ENCODE results near the gene PLCZ1. TPM values are rescaled to one million over a fixed set of nuclear protein-coding genes. Genes with fewer than 3 reads are reported as not detected.

The PLCZ1 gene
- polyA plus RNA-seq, 1 donor, result not detected

DNA sequence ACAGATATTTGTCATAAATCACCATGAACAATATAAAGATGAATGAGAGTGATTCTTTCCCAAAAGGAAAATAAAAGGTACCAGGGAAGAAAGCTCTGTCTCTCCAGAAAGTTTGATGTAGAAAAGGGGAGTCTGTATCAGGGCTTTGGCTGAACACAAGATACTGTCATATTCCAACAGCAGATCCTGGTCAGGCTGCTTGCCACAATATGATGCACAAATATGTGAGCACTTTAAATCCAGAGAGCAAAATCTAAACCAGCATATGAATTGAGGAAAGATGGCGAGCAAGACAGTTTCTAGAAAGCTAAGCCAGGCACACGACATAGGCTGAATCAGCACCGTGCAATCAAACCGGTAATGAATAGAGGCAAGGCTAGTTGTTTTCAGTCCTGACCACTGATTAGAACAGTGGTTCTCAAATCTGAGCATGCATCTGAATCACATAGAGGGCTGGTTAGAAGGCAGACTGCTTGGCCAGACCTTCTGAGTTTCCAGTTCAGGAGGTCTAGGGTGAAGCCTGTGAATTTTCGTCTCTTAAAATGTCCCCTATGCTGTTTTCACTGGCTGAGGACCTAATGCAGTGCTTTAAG lies 60.7 kb downstream of the PLCZ1 start:
- no peaks in the 10 kb centered on the region for H3K9me3 ChIP-seq (ENCODE audit: control insufficient read depth, low read depth, low read length)
- peak overlapping the region; percentile 77 for H3K27ac ChIP-seq (ENCODE audit: low read length)
- no CpG with 5 or more reads among the region's 5 CpGs for WGBS (ENCODE audit: insufficient coverage, low lambda C conversion rate)
- no peak overlapping the region for H3K4me3 ChIP-seq (ENCODE audit: low read length)
- H3K4me1 ChIP-seq (ENCODE audit: control insufficient read depth, insufficient read depth, low read length), result peaks cover 6% of the 10 kb centered on the region
- no peaks in the 10 kb centered on the region for H3K27me3 ChIP-seq (ENCODE audit: control insufficient read depth, insufficient read depth, low read length)
- H3K36me3 ChIP-seq (ENCODE audit: control insufficient read depth, insufficient read depth, low read length), result no peaks in the 10 kb centered on the region
- no peak for DNase-seq

DNA sequence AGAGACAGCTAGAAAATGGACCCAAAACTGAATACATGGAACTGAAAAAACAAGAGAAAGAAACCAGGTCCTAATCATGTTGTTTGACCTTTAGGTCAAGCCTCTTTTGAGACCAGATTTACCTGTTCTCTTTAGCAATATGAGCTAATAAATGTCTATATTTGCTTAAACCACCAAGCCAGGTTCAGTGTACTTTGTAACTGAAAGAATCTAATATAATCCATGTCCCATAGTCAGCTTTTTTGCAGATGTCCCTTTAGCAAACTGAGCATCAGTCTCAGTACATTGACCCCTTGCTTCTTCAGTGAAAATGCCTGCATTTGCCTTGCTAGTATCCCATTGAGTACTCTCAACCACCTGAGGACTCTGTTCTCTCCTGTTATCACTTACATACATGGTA lies 61.7 kb downstream of the PLCZ1 start:
- DNase-seq, result peak; percentile 57 to 76
- Histone ChIP-seq H3K4me1 (ENCODE audit: control insufficient read depth, insufficient read depth, low read length) (peaks cover 6% of the 10 kb centered on the region), H3K9me3 (ENCODE audit: control insufficient read depth, low read depth, low read length) (no peaks in the 10 kb centered on the region), H3K27ac (ENCODE audit: low read length) (peak overlapping the region; percentile 77), H3K27me3 (ENCODE audit: control insufficient read depth, insufficient read depth, low read length) (no peaks in the 10 kb centered on the region), H3K36me3 (ENCODE audit: control insufficient read depth, insufficient read depth, low read length) (no peaks in the 10 kb centered on the region), H3K4me3 (ENCODE audit: low read length) (no peak overlapping the region)

DNA sequence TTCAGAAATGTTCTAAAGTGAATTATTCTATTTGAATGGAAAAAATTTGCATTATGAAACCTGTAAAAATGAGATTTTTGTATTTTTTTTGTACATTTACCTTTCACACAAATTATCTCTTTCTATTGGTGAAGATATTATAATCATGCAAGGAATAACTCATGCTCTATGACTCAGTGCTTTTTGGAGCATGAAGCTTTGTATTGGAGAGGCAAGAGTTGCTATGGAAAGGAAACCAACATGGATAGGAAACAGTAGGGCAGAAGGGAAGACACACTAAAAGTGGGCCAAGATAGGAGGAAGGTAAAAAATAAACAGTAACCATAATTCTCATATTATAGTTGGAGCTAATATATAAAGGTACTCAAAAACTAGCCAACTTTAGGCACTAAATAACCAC lies 79.0 kb downstream of the PLCZ1 start:
- H3K4me3 ChIP-seq (ENCODE audit: low read length), result no peak overlapping the region
- H3K36me3 ChIP-seq (ENCODE audit: control insufficient read depth, insufficient read depth, low read length), result no peaks in the 10 kb centered on the region
- H3K27ac ChIP-seq (ENCODE audit: low read length), result no peak overlapping the region
- H3K4me1 ChIP-seq (ENCODE audit: control insufficient read depth, insufficient read depth, low read length), result no peaks in the 10 kb centered on the region
- no peak for DNase-seq
- no peaks in the 10 kb centered on the region for H3K27me3 ChIP-seq (ENCODE audit: control insufficient read depth, insufficient read depth, low read length)
- peaks cover 6% of the 10 kb centered on the region for H3K9me3 ChIP-seq (ENCODE audit: control insufficient read depth, low read depth, low read length)

DNA sequence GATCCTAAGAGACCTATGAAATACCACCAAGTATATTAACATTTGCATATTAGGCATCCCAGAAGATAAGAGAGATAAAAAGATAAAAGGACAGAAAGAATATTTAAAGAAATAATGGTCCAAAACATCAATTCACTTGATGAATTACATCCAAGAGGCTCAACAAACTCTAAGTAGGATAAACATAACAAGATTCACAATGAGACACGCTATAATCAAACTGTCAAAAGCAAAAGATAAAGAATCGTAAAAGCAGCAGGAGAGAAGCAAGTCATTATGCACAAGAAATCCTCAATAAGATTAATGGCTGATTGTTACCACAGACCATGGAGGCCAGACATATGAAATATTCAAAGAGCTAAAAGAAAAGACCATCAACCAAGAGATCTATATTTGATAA lies 79.6 kb downstream of the PLCZ1 start:
- DNase-seq, result no peak
- no peak overlapping the region for H3K4me3 ChIP-seq (ENCODE audit: low read length)
- H3K27ac ChIP-seq (ENCODE audit: low read length), result no peak overlapping the region
- no peaks in the 10 kb centered on the region for H3K36me3 ChIP-seq (ENCODE audit: control insufficient read depth, insufficient read depth, low read length)
- 50% methylated on average over 1 of the region's 2 CpGs for WGBS (ENCODE audit: insufficient coverage, low lambda C conversion rate)
- H3K9me3 ChIP-seq (ENCODE audit: control insufficient read depth, low read depth, low read length), result peaks cover 6% of the 10 kb centered on the region
- no peaks in the 10 kb centered on the region for H3K27me3 ChIP-seq (ENCODE audit: control insufficient read depth, insufficient read depth, low read length)
- H3K4me1 ChIP-seq (ENCODE audit: control insufficient read depth, insufficient read depth, low read length), result no peaks in the 10 kb centered on the region

DNA sequence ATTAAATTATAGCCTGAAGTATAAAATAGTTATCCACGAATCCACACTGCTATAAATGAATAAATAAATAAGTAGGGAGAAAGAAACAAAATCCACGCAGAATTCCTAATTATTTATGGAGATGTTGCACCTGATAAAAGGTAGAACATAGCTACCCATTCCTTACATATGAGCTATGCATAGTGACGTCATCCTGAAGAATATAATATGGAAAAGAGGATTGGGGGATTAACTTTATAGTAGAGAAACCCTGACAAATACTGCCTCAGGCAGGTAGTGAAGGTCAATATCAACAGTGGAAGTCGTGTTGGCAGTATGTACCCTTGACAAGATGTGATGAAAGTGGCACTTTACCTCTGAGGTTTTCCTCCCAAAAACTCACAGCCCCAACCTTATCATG lies 82.5 kb downstream of the PLCZ1 start:
- H3K27ac ChIP-seq (ENCODE audit: low read length), result no peak overlapping the region
- no peaks in the 10 kb centered on the region for H3K27me3 ChIP-seq (ENCODE audit: control insufficient read depth, insufficient read depth, low read length)
- no CpG with 5 or more reads among the region's 4 CpGs for WGBS (ENCODE audit: insufficient coverage, low lambda C conversion rate)
- no peaks in the 10 kb centered on the region for H3K4me1 ChIP-seq (ENCODE audit: control insufficient read depth, insufficient read depth, low read length)
- no peak for DNase-seq
- no peaks in the 10 kb centered on the region for H3K36me3 ChIP-seq (ENCODE audit: control insufficient read depth, insufficient read depth, low read length)
- peaks cover 2% of the 10 kb centered on the region for H3K9me3 ChIP-seq (ENCODE audit: control insufficient read depth, low read depth, low read length)
- H3K4me3 ChIP-seq (ENCODE audit: low read length), result no peak overlapping the region

DNA sequence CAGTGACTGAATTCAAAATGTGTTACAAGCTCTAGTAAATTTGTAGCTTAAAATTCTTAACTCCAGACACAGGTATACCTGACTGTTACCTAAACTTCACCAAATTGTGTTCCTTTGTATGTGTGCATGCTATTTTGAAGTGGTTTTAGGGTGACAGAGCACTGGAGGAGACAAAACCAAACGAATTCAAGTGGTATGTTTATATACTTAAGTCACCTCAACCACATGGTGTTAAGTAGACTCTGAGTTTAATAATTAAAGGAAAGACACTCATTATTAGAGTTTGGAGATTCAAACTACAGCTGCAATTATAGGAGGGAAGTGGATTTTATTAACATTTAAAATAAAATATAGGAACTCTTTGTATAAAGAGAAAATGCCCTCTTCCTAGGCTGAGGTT lies 84.3 kb downstream of the PLCZ1 start:
- Histone ChIP-seq H3K4me3 (ENCODE audit: low read length) (no peak overlapping the region), H3K36me3 (ENCODE audit: control insufficient read depth, insufficient read depth, low read length) (no peaks in the 10 kb centered on the region), H3K27ac (ENCODE audit: low read length) (no peak overlapping the region), H3K9me3 (ENCODE audit: control insufficient read depth, low read depth, low read length) (peaks cover 2% of the 10 kb centered on the region), H3K4me1 (ENCODE audit: control insufficient read depth, insufficient read depth, low read length) (no peaks in the 10 kb centered on the region), H3K27me3 (ENCODE audit: control insufficient read depth, insufficient read depth, low read length) (no peaks in the 10 kb centered on the region)
- WGBS (ENCODE audit: insufficient coverage, low lambda C conversion rate), result no CpG with 5 or more reads among the region's 1 CpG
- DNase-seq, result no peak

DNA sequence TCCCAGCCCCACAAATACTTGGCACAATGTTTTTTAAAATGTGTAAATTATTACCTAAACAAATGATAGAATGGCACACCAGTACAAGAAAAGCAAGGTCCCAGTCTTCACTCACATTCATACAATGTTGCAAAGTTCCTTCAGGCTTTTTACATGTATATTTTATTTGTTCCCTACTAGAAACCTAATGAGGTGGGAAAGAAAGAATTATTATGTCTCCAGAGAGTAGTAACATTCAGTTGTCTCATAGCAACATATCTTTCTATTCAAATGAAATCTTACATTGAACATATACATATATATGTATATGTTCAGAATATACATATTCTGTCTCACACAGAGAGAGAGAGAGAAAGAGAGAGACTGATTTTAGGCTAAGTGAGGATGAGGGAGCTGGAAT lies 85.2 kb downstream of the PLCZ1 start:
- DNase-seq, result no peak
- Histone ChIP-seq H3K4me1 (ENCODE audit: control insufficient read depth, insufficient read depth, low read length) (no peaks in the 10 kb centered on the region), H3K27me3 (ENCODE audit: control insufficient read depth, insufficient read depth, low read length) (no peaks in the 10 kb centered on the region), H3K36me3 (ENCODE audit: control insufficient read depth, insufficient read depth, low read length) (no peaks in the 10 kb centered on the region), H3K27ac (ENCODE audit: low read length) (no peak overlapping the region), H3K4me3 (ENCODE audit: low read length) (no peak overlapping the region), H3K9me3 (ENCODE audit: control insufficient read depth, low read depth, low read length) (peaks cover 2% of the 10 kb centered on the region)

DNA sequence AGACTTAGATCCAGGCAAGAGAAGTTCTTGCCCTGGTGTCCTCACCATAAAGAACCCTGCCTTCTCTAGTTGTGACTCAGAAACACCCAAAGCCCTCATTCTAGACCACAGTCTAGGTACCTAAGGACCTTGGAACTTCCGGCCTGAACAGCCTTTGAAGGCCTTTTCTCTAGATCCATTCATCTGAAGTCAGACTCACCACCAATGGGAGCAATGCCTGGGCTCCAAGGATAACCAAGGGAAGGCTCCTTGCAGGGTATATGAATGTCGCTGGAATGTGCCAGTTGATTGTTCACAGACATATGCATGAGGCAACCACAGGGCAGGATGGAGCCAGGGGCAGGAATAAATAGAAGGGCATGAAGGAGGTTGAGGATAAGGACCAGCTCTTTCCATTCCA lies 86.3 kb downstream of the PLCZ1 start:
- Histone ChIP-seq H3K9me3 (ENCODE audit: control insufficient read depth, low read depth, low read length) (no peaks in the 10 kb centered on the region), H3K4me3 (ENCODE audit: low read length) (no peak overlapping the region), H3K4me1 (ENCODE audit: control insufficient read depth, insufficient read depth, low read length) (peaks cover 3% of the 10 kb centered on the region), H3K27me3 (ENCODE audit: control insufficient read depth, insufficient read depth, low read length) (no peaks in the 10 kb centered on the region), H3K36me3 (ENCODE audit: control insufficient read depth, insufficient read depth, low read length) (no peaks in the 10 kb centered on the region), H3K27ac (ENCODE audit: low read length) (no peak overlapping the region)
- DNase-seq, result no peak
- no CpG with 5 or more reads among the region's 2 CpGs for WGBS (ENCODE audit: insufficient coverage, low lambda C conversion rate)

DNA sequence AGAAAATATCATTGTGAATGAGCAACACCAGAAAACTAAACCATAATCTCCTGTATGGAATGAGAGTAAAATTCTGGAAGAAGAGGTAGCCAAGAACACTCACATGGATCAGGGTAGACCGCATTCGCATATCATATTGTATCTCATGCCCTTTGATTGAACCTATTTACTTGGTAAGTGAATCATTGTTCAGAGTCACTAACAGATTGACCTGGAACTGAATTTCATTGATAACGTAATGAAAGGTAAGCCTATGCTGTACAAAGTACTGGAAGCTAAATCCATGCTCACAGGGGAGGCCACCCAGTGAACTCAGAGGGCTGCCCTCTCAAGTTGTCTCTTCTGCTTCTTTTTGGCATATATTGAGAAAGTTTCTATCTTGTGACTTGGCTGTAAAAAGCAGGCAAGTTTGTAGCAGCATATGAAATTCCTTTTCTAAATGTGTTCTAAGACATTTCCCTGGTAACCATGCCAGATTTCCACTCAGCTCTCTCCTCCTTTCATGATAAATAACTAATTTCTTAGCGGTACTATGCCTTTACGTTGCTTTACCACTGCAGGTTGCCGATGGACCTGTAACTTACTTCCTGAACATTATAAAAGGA lies 91.4 kb downstream of the PLCZ1 start:
- peaks cover 5% of the 10 kb centered on the region for H3K4me1 ChIP-seq (ENCODE audit: control insufficient read depth, insufficient read depth, low read length)
- H3K4me3 ChIP-seq (ENCODE audit: low read length), result no peak overlapping the region
- H3K36me3 ChIP-seq (ENCODE audit: control insufficient read depth, insufficient read depth, low read length), result no peaks in the 10 kb centered on the region
- H3K27ac ChIP-seq (ENCODE audit: low read length), result peak overlapping the region; percentile 9
- no peaks in the 10 kb centered on the region for H3K27me3 ChIP-seq (ENCODE audit: control insufficient read depth, insufficient read depth, low read length)
- WGBS (ENCODE audit: insufficient coverage, low lambda C conversion rate), result 90% methylated on average over 3 of the region's 6 CpGs
- peak; percentile 1 to 29 for DNase-seq
- H3K9me3 ChIP-seq (ENCODE audit: control insufficient read depth, low read depth, low read length), result no peaks in the 10 kb centered on the region

DNA sequence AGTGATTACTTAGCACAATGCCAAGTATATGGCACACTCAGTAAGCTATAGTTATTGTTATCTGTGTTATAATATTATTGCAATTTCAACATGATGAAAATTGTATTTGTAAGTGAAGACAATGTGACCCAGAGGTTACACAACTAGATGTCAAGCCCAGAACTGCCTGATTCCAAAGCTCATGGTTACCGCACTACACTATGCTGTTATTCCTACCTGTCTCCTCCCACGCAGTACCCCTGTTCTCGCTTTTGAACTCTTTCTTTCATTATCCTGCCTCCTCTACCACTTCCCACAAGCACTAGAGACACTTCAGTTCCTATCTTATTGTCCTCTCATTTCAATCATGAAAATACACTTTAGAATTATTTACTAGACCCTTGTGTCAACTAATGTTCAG lies 93.2 kb downstream of the PLCZ1 start:
- no peaks in the 10 kb centered on the region for H3K9me3 ChIP-seq (ENCODE audit: control insufficient read depth, low read depth, low read length)
- H3K4me1 ChIP-seq (ENCODE audit: control insufficient read depth, insufficient read depth, low read length), result peaks cover 5% of the 10 kb centered on the region
- DNase-seq, result no peak
- H3K27me3 ChIP-seq (ENCODE audit: control insufficient read depth, insufficient read depth, low read length), result no peaks in the 10 kb centered on the region
- WGBS (ENCODE audit: insufficient coverage, low lambda C conversion rate), result 93% methylated on average over 2 of the region's 3 CpGs
- H3K27ac ChIP-seq (ENCODE audit: low read length), result no peak overlapping the region
- H3K4me3 ChIP-seq (ENCODE audit: low read length), result no peak overlapping the region
- H3K36me3 ChIP-seq (ENCODE audit: control insufficient read depth, insufficient read depth, low read length), result no peaks in the 10 kb centered on the region

DNA sequence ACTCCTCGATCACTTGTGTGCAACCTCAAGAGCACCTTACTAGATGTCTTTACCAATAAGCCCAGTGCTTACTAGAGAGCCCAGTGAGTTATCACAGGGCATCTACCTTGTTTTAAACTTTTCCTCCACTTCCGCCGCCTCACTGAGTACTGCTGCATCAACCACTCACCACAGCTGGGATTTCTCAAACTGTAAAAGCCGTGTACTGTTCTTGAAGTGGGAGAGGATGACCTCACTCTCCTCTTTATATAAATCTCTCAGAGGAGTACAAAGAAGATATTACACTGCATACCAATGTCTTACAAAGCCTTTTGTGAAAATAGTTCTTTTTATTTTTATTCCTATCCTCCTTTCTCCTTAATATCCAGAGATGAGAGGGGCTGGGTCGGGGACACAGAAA lies 94.1 kb downstream of the PLCZ1 start:
- peak; percentile 26 to 34 for DNase-seq
- no peak overlapping the region for H3K4me3 ChIP-seq (ENCODE audit: low read length)
- peak overlapping the region; percentile 3 for H3K27ac ChIP-seq (ENCODE audit: low read length)
- peaks cover 5% of the 10 kb centered on the region for H3K4me1 ChIP-seq (ENCODE audit: control insufficient read depth, insufficient read depth, low read length)
- WGBS (ENCODE audit: insufficient coverage, low lambda C conversion rate), result 50% methylated on average over 1 of the region's 5 CpGs
- H3K9me3 ChIP-seq (ENCODE audit: control insufficient read depth, low read depth, low read length), result no peaks in the 10 kb centered on the region
- no peaks in the 10 kb centered on the region for H3K27me3 ChIP-seq (ENCODE audit: control insufficient read depth, insufficient read depth, low read length)
- H3K36me3 ChIP-seq (ENCODE audit: control insufficient read depth, insufficient read depth, low read length), result no peaks in the 10 kb centered on the region

Data from large intestine (tissue), 3 donors.